Parathyroid adenoma (tissue), 2 donors: Measurements from ENCODE around the gene AHNAK2.

Source experiments
- H2AFZ ChIP-seq: fragments of 300-600 bp; sonication (generic); one replicate; pipeline ENCODE4 v1.7.0; 2017; ENCODE audit warnings: antibody characterized with exemption, mild to moderate bottlenecking
- H3K27ac ChIP-seq: fragments of 300-600 bp; sonication (generic); one replicate; pipeline ENCODE4 v1.7.0; 2017
- H3K27me3 ChIP-seq: fragments of 300-600 bp; sonication (generic); one replicate; pipeline ENCODE4 v1.7.0; 2017; ENCODE audit warnings: low read length; ENCODE audit not compliant: control insufficient read depth, insufficient read depth
- H3K36me3 ChIP-seq: fragments of 300-600 bp; sonication (generic); one replicate; pipeline ENCODE4 v1.7.0; 2017; ENCODE audit warnings: low read length; ENCODE audit not compliant: control insufficient read depth, insufficient read depth
- H3K4me1 ChIP-seq: fragments of 300-600 bp; sonication (generic); one replicate; pipeline ENCODE4 v1.7.0; 2017; ENCODE audit warnings: control low read depth
- H3K4me2 ChIP-seq: fragments of 300-600 bp; sonication (generic); one replicate; pipeline ENCODE4 v1.7.0; 2017; ENCODE audit warnings: low read length
- H3K4me3 ChIP-seq: fragments of 300-600 bp; sonication (generic); one replicate; pipeline ENCODE4 v1.7.0; 2017; ENCODE audit warnings: low read depth, low read length
- H3K79me2 ChIP-seq: fragments of 300-600 bp; sonication (generic); one replicate; pipeline ENCODE4 v1.7.0; 2017; ENCODE audit warnings: control low read depth
- H3K9ac ChIP-seq: fragments of 300-600 bp; sonication (generic); one replicate; pipeline ENCODE4 v1.7.0; 2017; ENCODE audit warnings: mild to moderate bottlenecking
- H3K9me3 ChIP-seq: fragments of 300-600 bp; sonication (generic); one replicate; pipeline ENCODE4 v1.7.0; 2017; ENCODE audit warnings: low read length; ENCODE audit not compliant: control insufficient read depth
- CTCF ChIP-seq: fragments of 300-600 bp; sonication (generic); IDR thresholded peaks from one replicate; pipeline ENCODE4 v1.7.0; 2017; ENCODE audit warnings: antibody characterized with exemption, mild to moderate bottlenecking
- donor health status: primary hyperparathyroidism.

AHNAK2 gene

GRCh38 chr14:104957146-104958113 lies 20.7 kb downstream of the AHNAK2 start:
- H3K27me3 ChIP-seq, result no peaks in the 10 kb centered on the region
- H3K9me3 ChIP-seq, result no peaks in the 10 kb centered on the region
- no peaks in the 10 kb centered on the region for H3K36me3 ChIP-seq
- no peak for TF ChIP-seq CTCF
- H3K79me2 ChIP-seq, result no peaks in the 10 kb centered on the region
- H3K4me2 ChIP-seq, result no peak overlapping the region
- no peaks in the 10 kb centered on the region for H3K4me1 ChIP-seq
- no peak overlapping the region for H2AFZ ChIP-seq
- no peak overlapping the region for H3K9ac ChIP-seq
- no peak overlapping the region for H3K4me3 ChIP-seq
- H3K27ac ChIP-seq, result no peak overlapping the region

- Histone ChIP-seq H3K27me3 (no peaks in the 10 kb centered on the region), H3K9me3 (no peaks in the 10 kb centered on the region), H3K4me3 (no peak overlapping the region), H3K79me2 (no peaks in the 10 kb centered on the region), H3K4me1 (no peaks in the 10 kb centered on the region), H3K36me3 (no peaks in the 10 kb centered on the region), H3K4me2 (no peak overlapping the region), H3K27ac (no peak overlapping the region), H2AFZ (no peak overlapping the region), H3K9ac (no peak overlapping the region)
- no peak for TF ChIP-seq CTCF
These were observed 21.8 kb downstream of the AHNAK2 start for GRCh38 chr14:104956290-104956890.

GRCh38 chr14:104955396-104955770 lies 22.8 kb downstream of the AHNAK2 start:
- H3K36me3 ChIP-seq, result no peaks in the 10 kb centered on the region
- no peak overlapping the region for H2AFZ ChIP-seq

GRCh38 chr14:104954746-104955395 lies 23.3 kb downstream of the AHNAK2 start:
- no peak for TF ChIP-seq CTCF

More at GRCh38 chr14:104955396-104955770, 22.8 kb downstream of the AHNAK2 start:
- no peak for TF ChIP-seq CTCF
- Histone ChIP-seq H3K4me2 (no peak overlapping the region), H3K27ac (no peak overlapping the region), H3K9me3 (no peaks in the 10 kb centered on the region), H3K27me3 (no peaks in the 10 kb centered on the region), H3K4me3 (no peak overlapping the region), H3K79me2 (no peaks in the 10 kb centered on the region), H3K9ac (no peak overlapping the region), H3K4me1 (no peaks in the 10 kb centered on the region)

More at GRCh38 chr14:104954746-104955395, 23.3 kb downstream of the AHNAK2 start:
- Histone ChIP-seq H3K9me3 (no peaks in the 10 kb centered on the region), H3K4me3 (no peak overlapping the region), H3K27me3 (no peaks in the 10 kb centered on the region), H2AFZ (no peak overlapping the region), H3K4me1 (no peaks in the 10 kb centered on the region), H3K27ac (no peak overlapping the region), H3K79me2 (no peaks in the 10 kb centered on the region), H3K36me3 (no peaks in the 10 kb centered on the region), H3K4me2 (no peak overlapping the region), H3K9ac (no peak overlapping the region)
